IMR-90 (cell line): ENCODE results near the gene SERPINB5. TPM values are rescaled to one million over a fixed set of nuclear protein-coding genes. Genes with fewer than 3 reads are reported as not detected.

Experiments
- ATAC-seq: fragments of 200-7000 bp; cut with Tn5 transposase; 2 replicates; pipeline ENCODE4 v1.9.1; 2020; ENCODE audit warnings: low read depth, mild to moderate bottlenecking, moderate library complexity
- BruUV-seq: library from RNA; stranded (reverse); fragments of 400-500 nt; replicated peaks from 2 replicates; lab custom pipeline; 2021; lab: Mats Ljungman, UMichigan
- CTCF ChIA-PET: fragments of 300-600 bp; formaldehyde crosslinking; extraction: SDS; loops from one replicate; lab custom pipeline; 2021; ENCODE audit warnings: antibody characterized with exemption; lab: Yijun Ruan, JAX
- POLR2A ChIA-PET: fragments of 300-600 bp; sonication (Branson Sonifier 250); formaldehyde crosslinking; loops from one replicate; lab custom pipeline; 2022; ENCODE audit warnings: antibody characterized with exemption; ENCODE audit not compliant: unreplicated experiment; lab: Charles Lee
- DNase-seq: peaks from one replicate; pipeline ENCODE4 v3.0.0; 2013
- H2AFZ ChIP-seq: replicated peaks from 2 replicates; pipeline ENCODE3; 2013; ENCODE audit warnings: low read length, mild to moderate bottlenecking; ENCODE audit not compliant: poor library complexity
- H2AK5ac ChIP-seq: 2 replicates; pipeline ENCODE4 v1.6.1; 2013; ENCODE audit warnings: low read depth, low read length, inconsistent platforms
- H2AK9ac ChIP-seq: replicated peaks from 2 replicates; pipeline ENCODE3; 2013; ENCODE audit warnings: mild to moderate bottlenecking, low read depth, low read length, moderate library complexity; ENCODE audit not compliant: poor library complexity
- H2BK120ac ChIP-seq: 2 replicates; pipeline ENCODE4 v1.6.1; 2013; ENCODE audit warnings: low read depth, low read length, inconsistent platforms
- H2BK15ac ChIP-seq: 3 replicates; pipeline ENCODE4 v1.6.1; 2013; ENCODE audit warnings: low read depth, low read length, inconsistent platforms
- H2BK20ac ChIP-seq: 2 replicates; pipeline ENCODE4 v1.6.1; 2013; ENCODE audit warnings: low read depth, mild to moderate bottlenecking, inconsistent platforms, low read length, moderate library complexity
- H2BK5ac ChIP-seq: 2 replicates; pipeline ENCODE4 v1.6.1; 2013; ENCODE audit warnings: mild to moderate bottlenecking, low read depth, low read length, inconsistent platforms; ENCODE audit not compliant: poor library complexity, severe bottlenecking
- H3K14ac ChIP-seq: replicated peaks from 2 replicates; pipeline ENCODE4 v1.6.1; 2013; ENCODE audit warnings: low read depth, low read length, inconsistent platforms
- H3K18ac ChIP-seq: 2 replicates; pipeline ENCODE4 v1.6.1; 2013; ENCODE audit warnings: low read depth, low read length, control low read depth
- H3K23ac ChIP-seq: 2 replicates; pipeline ENCODE4 v1.6.1; 2013; ENCODE audit warnings: low read depth, low read length, inconsistent platforms
- H3K27ac ChIP-seq: 2 replicates; pipeline ENCODE4 v1.5.1; 2013; ENCODE audit warnings: mild to moderate bottlenecking, control low read depth, low read length; ENCODE audit not compliant: insufficient read depth
- H3K27me3 ChIP-seq: 2 replicates; pipeline ENCODE4 v1.6.1; 2013; ENCODE audit warnings: low read length; ENCODE audit not compliant: control insufficient read depth, insufficient read depth
- H3K36me3 ChIP-seq: 2 replicates; pipeline ENCODE4 v1.6.1; 2013; ENCODE audit warnings: low read length, mixed read lengths; ENCODE audit not compliant: control insufficient read depth, insufficient read depth
- H3K4ac ChIP-seq: 2 replicates; pipeline ENCODE4 v1.6.1; 2013; ENCODE audit warnings: low read depth, low read length, inconsistent platforms
- H3K4me1 ChIP-seq: 2 replicates; pipeline ENCODE4 v1.6.1; 2013; ENCODE audit warnings: low read length, mixed read lengths; ENCODE audit not compliant: control insufficient read depth, insufficient read depth
- H3K4me2 ChIP-seq: 2 replicates; pipeline ENCODE4 v1.6.1; 2013; ENCODE audit warnings: low read depth, mild to moderate bottlenecking, control low read depth, low read length, moderate library complexity
- H3K4me3 ChIP-seq: 2 replicates; pipeline ENCODE4 v1.5.1; 2013; ENCODE audit warnings: low read depth, mild to moderate bottlenecking, control low read depth, low read length, moderate library complexity; ENCODE audit not compliant: insufficient read depth
- H3K56ac ChIP-seq: 2 replicates; pipeline ENCODE4 v1.6.1; 2013; ENCODE audit warnings: low read length, inconsistent platforms; ENCODE audit not compliant: insufficient read depth; ENCODE audit errors: extremely low read depth
- H3K79me1 ChIP-seq, 2 experiments: 2 replicates each; pipeline ENCODE4 v1.6.1; 2013; ENCODE audit warnings: low read length in 2 of 2, inconsistent platforms in 1 of 2, low read depth in 1 of 2
- H3K9ac ChIP-seq: 2 replicates; pipeline ENCODE4 v1.6.1; 2013; ENCODE audit warnings: low read depth, low read length, control low read depth
- H3K9me1 ChIP-seq: 2 replicates; pipeline ENCODE4 v1.6.1; 2013; ENCODE audit warnings: low read length, inconsistent platforms; ENCODE audit not compliant: insufficient read depth
- H3K9me3 ChIP-seq: 2 replicates; pipeline ENCODE4 v1.6.1; 2013; ENCODE audit warnings: low read length; ENCODE audit not compliant: control insufficient read depth, insufficient read depth
- H4K20me1 ChIP-seq: 2 replicates; pipeline ENCODE4 v1.6.1; 2013; ENCODE audit warnings: low read length, inconsistent platforms; ENCODE audit not compliant: insufficient read depth
- H4K5ac ChIP-seq: 2 replicates; pipeline ENCODE4 v1.6.1; 2013; ENCODE audit warnings: mild to moderate bottlenecking, low read depth, low read length, control low read depth
- H4K8ac ChIP-seq, 2 experiments: 2 replicates each; pipeline ENCODE4 v1.6.1; 2013; ENCODE audit warnings: low read depth in 2 of 2, low read length in 2 of 2, control low read depth in 1 of 2, inconsistent platforms in 1 of 2
- H4K91ac ChIP-seq: 2 replicates; pipeline ENCODE4 v1.6.1; 2013; ENCODE audit warnings: low read depth, low read length, inconsistent platforms; ENCODE audit not compliant: insufficient read depth
- BHLHE40 ChIP-seq: fragments of 150-350 bp; IDR thresholded peaks from 2 replicates; pipeline ENCODE4 v1.6.1; 2016; ENCODE audit warnings: mild to moderate bottlenecking, low read depth, low read length
- CEBPB ChIP-seq: IDR thresholded peaks from 2 replicates; pipeline ENCODE4 v1.6.1; 2012; ENCODE audit warnings: low read depth, low read length, improper control_type of control experiment
- CHD1 ChIP-seq: IDR thresholded peaks from 2 replicates; pipeline ENCODE4 v1.6.1; 2012; ENCODE audit warnings: low read depth, low read length, improper control_type of control experiment
- CTCF ChIP-seq: conservative IDR thresholded peaks from 2 replicates; pipeline ENCODE4 v1.5.1; 2012; ENCODE audit warnings: mild to moderate bottlenecking, low read depth, low read length, improper control_type of control experiment
- ELK1 ChIP-seq: fragments of 150-350 bp; IDR thresholded peaks from 2 replicates; pipeline ENCODE4 v1.6.1; 2016; ENCODE audit warnings: low read depth, mild to moderate bottlenecking, low read length, moderate library complexity, borderline replicate concordance
- FOS ChIP-seq: fragments of 150-350 bp; IDR thresholded peaks from 2 replicates; pipeline ENCODE4 v1.6.1; 2016; ENCODE audit warnings: low read depth, low read length
- MAFK ChIP-seq: IDR thresholded peaks from 2 replicates; pipeline ENCODE4 v1.6.1; 2012; ENCODE audit warnings: low read depth, low read length, improper control_type of control experiment
- MAZ ChIP-seq: IDR thresholded peaks from 2 replicates; pipeline ENCODE4 v1.6.1; 2012; ENCODE audit warnings: low read depth, mild to moderate bottlenecking, low read length, improper control_type of control experiment, moderate library complexity, borderline replicate concordance
- MXI1 ChIP-seq: IDR thresholded peaks from 2 replicates; pipeline ENCODE4 v1.6.1; 2012; ENCODE audit warnings: low read depth, mild to moderate bottlenecking, low read length, moderate library complexity, borderline replicate concordance
- NFE2L2 ChIP-seq: fragments of 150-350 bp; IDR thresholded peaks from 2 replicates; pipeline ENCODE4 v1.6.1; 2016; ENCODE audit warnings: low read depth, mild to moderate bottlenecking, low read length
- POLR2A ChIP-seq: IDR thresholded peaks from 2 replicates; pipeline ENCODE4 v1.6.1; 2012; ENCODE audit warnings: mild to moderate bottlenecking, low read depth, low read length
- RAD21 ChIP-seq: IDR thresholded peaks from 2 replicates; pipeline ENCODE4 v1.6.1; 2012; ENCODE audit warnings: low read length, improper control_type of control experiment
- RCOR1 ChIP-seq: IDR thresholded peaks from 2 replicates; pipeline ENCODE4 v1.6.1; 2012; ENCODE audit warnings: mild to moderate bottlenecking, low read length, improper control_type of control experiment; ENCODE audit not compliant: insufficient replicate concordance
- RFX5 ChIP-seq: IDR thresholded peaks from 2 replicates; pipeline ENCODE4 v1.8.0; 2012; ENCODE audit warnings: low read depth, mild to moderate bottlenecking, low read length, moderate library complexity
- SMC3 ChIP-seq: fragments of 150-350 bp; IDR thresholded peaks from 2 replicates; pipeline ENCODE4 v1.6.1; 2016; ENCODE audit warnings: low read depth, mild to moderate bottlenecking, antibody characterized with exemption, low read length, moderate library complexity
- WGBS, 2 experiments: methylation state at CpG; one replicate each; pipeline versions ENCODE4 v1.1.5 to v1.1.7; 2013; ENCODE audit warnings: missing lambda C conversion rate in 2 of 2; ENCODE audit not compliant: insufficient read length in 1 of 2; ENCODE audit errors: extremely low coverage in 2 of 2; 5-methylcytosine and 5-hydroxymethylcytosine counted together
- dilution Hi-C: fragments of 300-500 bp; cut with HindIII; formaldehyde crosslinking; loops from one replicate; pipeline ENCODE4 v1.14.3; 2018; ENCODE audit warnings: low sequenced_read_pairs; ENCODE audit not compliant: unreplicated experiment
- in situ Hi-C: fragments of 300-500 bp; cut with MboI; formaldehyde crosslinking; loops from 3 replicates; pipeline ENCODE4 v1.14.3; 2019; ENCODE audit warnings: low sequenced_read_pairs, inconsistent platforms, mixed read lengths
- intact Hi-C: fragments of 100-400 bp; cut with micrococcal nuclease; formaldehyde crosslinking; loops from 2 replicates; pipeline ENCODE4 v1.10.0; 2022
- polyA plus RNA-seq, 3 experiments: library from polyadenylated mRNA; depleted of rRNA; stranded (reverse); fragments of >200 nt; gene quantifications; 2 replicates each; pipeline ENCODE4 v1.2.3, GENCODE V29; 2012; ENCODE audit warnings: low replicate concordance in 1 of 3
- total RNA-seq: library from RNA; depleted of rRNA; stranded (reverse); fragments of >200 nt; gene quantifications from 2 replicates; pipeline ENCODE4 v1.2.3, GENCODE V29; 2012
- TF ChIP-seq, protein P1 (sequence below): fragments of 150-350 bp; IDR thresholded peaks from 2 replicates; pipeline ENCODE4 v1.6.1; 2017; ENCODE audit warnings: mild to moderate bottlenecking, antibody characterized with exemption, low read length, low read depth

SERPINB5 gene
- total and polyA plus RNA-seq, 2 of the 4 experiments (the other 2 are of a cell fraction) = not detected

DNA sequence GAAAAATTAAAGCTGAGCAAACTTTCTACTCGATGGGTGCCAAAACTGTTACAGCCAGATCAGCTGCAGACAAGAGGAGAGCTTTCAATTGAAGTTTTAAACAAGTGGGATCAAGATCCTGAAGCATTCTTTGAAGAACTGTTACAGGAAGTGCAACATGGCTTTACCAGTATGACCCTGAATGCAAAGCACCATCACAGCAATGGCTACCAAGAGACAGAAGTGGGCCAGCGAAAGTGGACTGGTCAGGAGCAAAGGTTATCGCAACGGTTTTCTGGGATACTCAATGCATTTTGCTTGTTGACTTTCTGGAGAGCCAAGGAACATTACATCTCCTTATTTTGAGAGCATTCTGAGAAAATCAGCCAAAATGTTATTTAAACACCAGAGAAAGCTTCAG lies 9.1 kb upstream of the SERPINB5 start:
- dilution Hi-C loops = no loop called here
- Histone ChIP-seq H2BK20ac (no peak overlapping the region), H3K79me1 (no peaks in the 10 kb centered on the region), H3K4ac (no peak overlapping the region), H3K14ac (no peak overlapping the region), H3K23ac (no peak overlapping the region), H2AFZ (no peak overlapping the region), H2BK5ac (no peak overlapping the region), H3K27me3 (peaks cover 11% of the 10 kb centered on the region), H3K4me3 (no peak overlapping the region), H3K9ac (no peak overlapping the region), H3K4me1 (no peaks in the 10 kb centered on the region), H3K9me3 (no peaks in the 10 kb centered on the region), H4K8ac (no peak overlapping the region), H3K36me3 (no peaks in the 10 kb centered on the region), H3K56ac (no peak overlapping the region), H2AK5ac (no peak overlapping the region), H3K27ac (no peak overlapping the region), H2BK15ac (no peak overlapping the region), H2BK120ac (no peak overlapping the region), H4K5ac (no peak overlapping the region), H3K18ac (no peak overlapping the region), H2AK9ac (no peak overlapping the region), H3K4me2 (no peak overlapping the region), H3K9me1 (no peaks in the 10 kb centered on the region; the same call in 1 of the 2 replicates), H4K91ac (no peak overlapping the region), H4K20me1 (no peaks in the 10 kb centered on the region)
- no peak for ATAC-seq
- TF ChIP-seq RCOR1 = no peak
- no peak for TF ChIP-seq RFX5
- TF ChIP-seq MXI1 = no peak
- TF ChIP-seq CHD1 = no peak
- TF ChIP-seq, protein P1, sequence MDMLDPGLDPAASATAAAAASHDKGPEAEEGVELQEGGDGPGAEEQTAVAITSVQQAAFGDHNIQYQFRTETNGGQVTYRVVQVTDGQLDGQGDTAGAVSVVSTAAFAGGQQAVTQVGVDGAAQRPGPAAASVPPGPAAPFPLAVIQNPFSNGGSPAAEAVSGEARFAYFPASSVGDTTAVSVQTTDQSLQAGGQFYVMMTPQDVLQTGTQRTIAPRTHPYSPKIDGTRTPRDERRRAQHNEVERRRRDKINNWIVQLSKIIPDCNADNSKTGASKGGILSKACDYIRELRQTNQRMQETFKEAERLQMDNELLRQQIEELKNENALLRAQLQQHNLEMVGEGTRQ = no peak
- TF ChIP-seq ELK1 = no peak
- TF ChIP-seq BHLHE40 = no peak
- TF ChIP-seq CTCF = no peak
- no peak for TF ChIP-seq CEBPB
- no peak for TF ChIP-seq MAFK
- no peak for TF ChIP-seq NFE2L2
- no peak for TF ChIP-seq MAZ
- TF ChIP-seq SMC3 = no peak
- no peak for TF ChIP-seq POLR2A
- no peak for TF ChIP-seq FOS
- TF ChIP-seq RAD21 = no peak
- ChIA-PET CTCF (no interaction called here), POLR2A (no interaction called here)
- DNase-seq = no peak
- 83% methylated on average over 1 of the region's 4 CpGs; no CpG with 5 or more reads in 1 of the 2 experiments for WGBS, 2 experiments
- intact Hi-C loops = no loop called here
- no TSS peak for BruUV-seq
- in situ Hi-C loops = no loop called here
